GM12878 (cell line): ENCODE data around the gene DLX3. TPM values are rescaled to one million over a fixed set of nuclear protein-coding genes. Genes with fewer than 3 reads are reported as not detected.

Experiments
- ATAC-seq: fragments of 200-7000 bp; cut with Tn5 transposase; 3 replicates; pipeline ENCODE4 v1.9.1; 2020; ENCODE audit warnings: mild to moderate bottlenecking, moderate library complexity
- BruUV-seq: library from RNA; stranded (reverse); fragments of 400-500 nt; replicated peaks from 2 replicates; lab custom pipeline; 2021; lab: Mats Ljungman, UMichigan
- CTCF ChIA-PET: fragments of 300-600 bp; sonication (Branson Sonifier 250); formaldehyde crosslinking; extraction: SDS; loops from one replicate; lab custom pipeline; 2021; ENCODE audit warnings: inconsistent platforms; lab: Yijun Ruan, JAX
- POLR2A ChIA-PET: fragments of 350-600 bp; formaldehyde crosslinking; extraction: SDS; loops from one replicate; lab custom pipeline; 2021; ENCODE audit warnings: inconsistent platforms; lab: Charles Lee
- RAD21 ChIA-PET: fragments of 300-600 bp; sonication (Branson Sonifier 250); formaldehyde crosslinking; loops from one replicate; lab custom pipeline; 2023; ENCODE audit warnings: antibody characterized with exemption; ENCODE audit not compliant: unreplicated experiment; lab: Charles Lee
- SMC1A ChIA-PET: fragments of 300-600 bp; sonication (Branson Sonifier 250); formaldehyde crosslinking; loops from one replicate; lab custom pipeline; 2023; ENCODE audit not compliant: unreplicated experiment, uncharacterized antibody; lab: Charles Lee
- DNase-seq: peaks from one replicate; pipeline ENCODE4 v3.0.0-alpha.2; 2011; ENCODE audit warnings: low read depth, low spot score
- FAIRE-seq: peaks from 3 replicates; lab custom pipeline; 2011; peaks lifted over from hg19 to GRCh38; lab: Jason Lieb, UNC
- H2AFZ ChIP-seq: 2 replicates; pipeline ENCODE4 v1.6.0; 2011; ENCODE audit warnings: low read depth, low read length, control low read depth; ENCODE audit not compliant: control insufficient read depth
- H3K27ac ChIP-seq: 2 replicates; pipeline ENCODE4 v1.5.1; 2011; ENCODE audit warnings: control low read depth; ENCODE audit not compliant: control insufficient read depth, insufficient read depth
- H3K27me3 ChIP-seq, 2 experiments: replicated peaks in 1 of 2; 2 replicates each; pipeline versions ENCODE4 v1.6.0 to v1.6.1; 2011; ENCODE audit warnings: low read length in 1 of 2; ENCODE audit not compliant: control insufficient read depth in 2 of 2, insufficient read depth in 2 of 2
- H3K36me3 ChIP-seq, 2 experiments: 2 replicates each; pipeline ENCODE4 v1.5.1; 2011; ENCODE audit warnings: low read length in 1 of 2; ENCODE audit not compliant: control insufficient read depth in 2 of 2, insufficient read depth in 2 of 2
- H3K4me1 ChIP-seq: 2 replicates; pipeline ENCODE4 v1.6.1; 2011; ENCODE audit warnings: mild to moderate bottlenecking, low read length, moderate library complexity, mixed read lengths; ENCODE audit not compliant: control insufficient read depth, insufficient read depth
- H3K4me2 ChIP-seq: 2 replicates; pipeline ENCODE4 v1.6.0; 2011; ENCODE audit warnings: control low read depth; ENCODE audit not compliant: control insufficient read depth, insufficient read depth
- H3K4me3 ChIP-seq: fragments of 200-600 bp; sonication (generic); 2 replicates; pipeline ENCODE4 v1.5.1; 2016
- H3K79me2 ChIP-seq: 2 replicates; pipeline ENCODE4 v1.6.0; 2011; ENCODE audit warnings: low read length; ENCODE audit not compliant: control insufficient read depth, insufficient read depth
- H3K9ac ChIP-seq: 2 replicates; pipeline ENCODE4 v1.8.0; 2011; ENCODE audit warnings: low read length, control low read depth, mixed read lengths; ENCODE audit not compliant: control insufficient read depth, insufficient read depth
- H3K9me3 ChIP-seq: replicated peaks from 3 replicates; pipeline ENCODE4 v1.5.1; 2011; ENCODE audit warnings: mild to moderate bottlenecking, low read length; ENCODE audit not compliant: control insufficient read depth, insufficient read depth
- H4K20me1 ChIP-seq: 2 replicates; pipeline ENCODE4 v1.6.0; 2011; ENCODE audit not compliant: control insufficient read depth, insufficient read depth
- ASH2L ChIP-seq: fragments of 300-600, 200-600 bp; sonication (generic); IDR thresholded peaks from 2 replicates; pipeline ENCODE4 v1.6.1; 2017; ENCODE audit warnings: low read depth, mild to moderate bottlenecking, borderline replicate concordance
- ATF7 ChIP-seq: fragments of 450-650 bp; IDR thresholded peaks from 2 replicates; pipeline ENCODE4 v1.6.1; 2016; ENCODE audit warnings: low read depth, mild to moderate bottlenecking
- CEBPB ChIP-seq, 2 experiments: fragments of 150-350 bp in 1 of 2; IDR thresholded peaks; 2 replicates each; pipeline ENCODE4 v1.6.1; 2012 to 2014; ENCODE audit warnings: low read depth in 2 of 2, low read length in 2 of 2, borderline replicate concordance in 1 of 2, inconsistent platforms in 1 of 2
- CHD1 ChIP-seq: IDR thresholded peaks from 2 replicates; pipeline ENCODE4 v1.6.1; 2012; ENCODE audit warnings: low read depth, low read length, improper control_type of control experiment
- CHD2 ChIP-seq: IDR thresholded peaks from 2 replicates; pipeline ENCODE4 v1.6.1; 2011; ENCODE audit warnings: low read depth, low read length, improper control_type of control experiment, borderline replicate concordance
- CREB1 ChIP-seq: IDR thresholded peaks from 2 replicates; pipeline ENCODE4 v1.6.1; 2012; ENCODE audit warnings: low read depth, mild to moderate bottlenecking, inconsistent platforms
- DPF2 ChIP-seq: fragments of 450-650 bp; IDR thresholded peaks from 2 replicates; pipeline ENCODE4 v1.6.1; 2017; ENCODE audit warnings: mild to moderate bottlenecking
- RAD51 ChIP-seq: fragments of 450-650 bp; IDR thresholded peaks from 2 replicates; pipeline ENCODE4 v1.6.1; 2016; ENCODE audit warnings: moderate library complexity, mild to moderate bottlenecking, inconsistent platforms
- TCF12 ChIP-seq: IDR thresholded peaks from 2 replicates; pipeline ENCODE4 v1.6.1; 2011; ENCODE audit warnings: low read depth, mild to moderate bottlenecking, low read length
- USF2 ChIP-seq: IDR thresholded peaks from 2 replicates; pipeline ENCODE4 v1.6.1; 2011; ENCODE audit warnings: low read depth, low read length, improper control_type of control experiment, borderline replicate concordance
- ZNF592 ChIP-seq: fragments of 450-650 bp; IDR thresholded peaks from 2 replicates; pipeline ENCODE4 v1.6.1; 2017; ENCODE audit warnings: mild to moderate bottlenecking, moderate library complexity
- WGBS: methylation state at CpG from one replicate; pipeline ENCODE4 v1.1.6; 2016; ENCODE audit warnings: low lambda C conversion rate; ENCODE audit not compliant: insufficient replicate concordance, insufficient coverage; ENCODE audit errors: missing lambda C conversion rate; 5-methylcytosine and 5-hydroxymethylcytosine counted together
- in situ Hi-C: fragments of 300-500 bp; cut with MboI; formaldehyde crosslinking; loops from 9 replicates; pipeline ENCODE4 v1.14.3; 2018; ENCODE audit warnings: mixed read lengths
- intact Hi-C: fragments of 100-400 bp; cut with micrococcal nuclease; formaldehyde crosslinking; loops from one replicate; pipeline ENCODE4 v1.14.2; 2022; ENCODE audit not compliant: unreplicated experiment
- polyA plus RNA-seq, 11 experiments: library from polyadenylated mRNA; depleted of rRNA in 4 of 11; unstranded in 6 of 11; stranded (reverse) in 5 of 11; fragments of >200 nt; fragmentation: Nextera tagmentation in 4 of 11; fragmentation: Illumina TruSeq in 1 of 11; extraction: Ambion mirVana in 4 of 11; extraction: Trizol in 1 of 11; gene quantifications; 1 replicate in 1 of 11; 2 replicates in 10 of 11; pipeline versions ENCODE4 v1.2.1 to v1.2.3, GENCODE V29; 2011 to 2016; ENCODE audit warnings: inconsistent platforms in 2 of 11, missing spikeins in 2 of 11, low read depth in 1 of 11
- total RNA-seq, 4 experiments: library from RNA; depleted of rRNA in 3 of 4; stranded (reverse); fragments of >200 nt in 3 of 4; fragmentation: Illumina TruSeq in 1 of 4; extraction: Trizol in 1 of 4; gene quantifications; 2 replicates each; pipeline versions ENCODE4 v1.2.1 to v1.2.3, GENCODE V29; 2013 to 2021

Gene DLX3
- total and polyA plus RNA-seq, 10 of the 15 experiments (the other 5 are each of a cell fraction or from before 2014, with no cell fraction given), result not detected

- Histone ChIP-seq H4K20me1 (no peaks in the 10 kb centered on the region), H3K4me3 (no peak overlapping the region), H3K36me3 (no peaks in the 10 kb centered on the region), H3K4me1 (no peaks in the 10 kb centered on the region), H3K4me2 (no peak overlapping the region), H2AFZ (no peak overlapping the region), H3K9ac (no peak overlapping the region), H3K9me3 (no peaks in the 10 kb centered on the region), H3K27me3 (peaks cover 19 to 21% of the 10 kb centered on the region in 2 experiments), H3K79me2 (no peaks in the 10 kb centered on the region), H3K27ac (no peak overlapping the region)
- POLR2A ChIA-PET, result no interaction called here
- intact Hi-C loops, result no loop called here
- CTCF ChIA-PET, result interaction anchor here (1.2 kb wide), 1 partner anchor 117 kb away, joined by 3 read pairs; no protein-coding TSS in a partner anchor
- ATAC-seq (no peak), DNase-seq (no peak), FAIRE-seq (no peak)
- no peak for TF ChIP-seq CEBPB (IDR thresholded peaks at IDR 0.05; ENCODE audit: borderline replicate concordance in 1 of 2, low read depth in 2 of 2, low read length in 2 of 2)
- no peak for TF ChIP-seq CREB1
- no peak for TF ChIP-seq ATF7
- TF ChIP-seq CHD2, result no peak
- no peak for TF ChIP-seq RAD51
- no peak for TF ChIP-seq ZNF592
- no peak for TF ChIP-seq ASH2L
- TF ChIP-seq TCF12, result no peak
- TF ChIP-seq DPF2, result no peak
- TF ChIP-seq USF2, result no peak
- no peak for TF ChIP-seq CHD1
- WGBS, result 8% methylated on average over 7 of the region's 7 CpGs
- in situ Hi-C loops, result no loop called here
- SMC1A ChIA-PET, result no interaction called here
- BruUV-seq, result no TSS peak
- RAD21 ChIA-PET, result no interaction called here
Measured at GRCh38 chr17:49975531-49975930, 19.5 kb downstream of the DLX3 start.
